GM21723 (cell line): ENCODE measurements around the gene TAC3.

ENCODE experiments used
- ATAC-seq: cut with Tn5 transposase; IDR thresholded peaks from one replicate; pipeline ENCODE4 v1.9.1; 2021; ENCODE audit warnings: mild to moderate bottlenecking, moderate library complexity; ENCODE audit not compliant: unreplicated experiment

The TAC3 gene

GRCh38 chr12:57006809-57007475 lies 9.4 kb downstream of the TAC3 start:
- no peak for ATAC-seq

DNA sequence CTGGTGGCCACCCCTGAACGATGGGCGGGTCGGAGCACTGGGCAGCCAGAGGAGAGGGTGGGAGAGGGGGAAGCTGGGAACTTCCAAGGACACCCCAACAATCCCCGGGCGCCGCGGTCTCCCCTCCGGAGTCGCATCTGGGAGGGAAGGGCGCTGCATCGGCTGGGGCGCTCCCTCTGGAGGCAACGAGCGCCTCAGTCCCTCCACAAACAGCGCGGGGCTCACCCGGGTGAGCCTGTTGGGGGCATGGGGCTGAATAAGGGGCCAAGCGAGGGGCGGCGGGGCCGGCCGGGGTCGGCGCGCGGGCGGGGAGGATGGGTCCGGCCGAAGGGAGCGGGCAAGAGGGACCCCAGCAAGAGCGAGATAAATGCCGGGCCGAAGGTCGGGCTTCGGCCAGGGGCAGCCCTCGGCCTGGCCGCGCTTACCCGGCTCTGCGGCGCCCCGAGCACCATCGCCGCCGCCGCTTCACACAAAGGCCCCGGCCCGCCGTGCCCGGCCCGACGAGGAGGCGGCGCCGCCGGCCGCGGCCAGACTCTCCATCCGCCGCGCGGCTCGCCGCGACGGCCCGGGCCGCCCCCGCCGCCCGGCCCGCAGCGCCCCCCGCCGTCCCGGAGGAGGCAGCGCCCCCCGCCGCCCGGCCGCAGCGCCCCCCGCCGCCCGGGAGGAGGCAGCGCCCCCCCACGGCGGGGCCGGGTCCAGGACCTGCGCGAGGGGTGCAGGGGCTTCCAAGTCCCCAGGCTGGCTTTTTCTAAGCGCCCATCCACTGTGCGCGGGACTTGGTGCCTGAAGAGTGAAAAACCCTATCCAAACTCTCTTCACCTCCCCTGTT lies 10.1 kb downstream of the TAC3 start, which contains the start of gene ZBTB39:
ZBTB39 (minus strand) TSS at position 567 of the 829 bp plus-strand sequence. CDS start 1,629 bp downstream, outside the sequence.
- peak; percentile 75 for ATAC-seq

DNA sequence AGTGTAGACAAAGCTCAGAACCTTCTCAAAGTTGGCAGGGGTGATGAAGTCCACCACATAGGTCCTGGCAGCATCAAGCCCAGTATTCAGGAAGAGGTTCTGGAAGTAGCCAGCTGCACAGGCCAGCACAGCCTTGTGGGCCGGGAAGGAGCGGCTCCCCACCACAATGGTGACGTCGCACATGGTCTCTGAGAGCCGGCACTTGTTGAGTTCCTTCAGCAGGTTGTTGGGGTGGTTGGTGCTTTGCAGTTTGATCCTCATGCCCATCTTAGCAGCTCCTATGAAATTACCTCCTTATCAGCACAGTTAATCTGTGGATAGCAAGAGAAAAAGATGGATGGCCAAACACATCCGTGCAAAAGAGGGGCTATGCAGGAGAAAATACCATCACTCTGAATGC lies 11.7 kb downstream of the TAC3 start:
- no peak for ATAC-seq

GRCh38 chr12:57003395-57003794 lies 12.9 kb downstream of the TAC3 start:
- ATAC-seq, result no peak

- ATAC-seq, result no peak
These were observed 14.9 kb downstream of the TAC3 start for GRCh38 chr12:57001448-57001906.

DNA sequence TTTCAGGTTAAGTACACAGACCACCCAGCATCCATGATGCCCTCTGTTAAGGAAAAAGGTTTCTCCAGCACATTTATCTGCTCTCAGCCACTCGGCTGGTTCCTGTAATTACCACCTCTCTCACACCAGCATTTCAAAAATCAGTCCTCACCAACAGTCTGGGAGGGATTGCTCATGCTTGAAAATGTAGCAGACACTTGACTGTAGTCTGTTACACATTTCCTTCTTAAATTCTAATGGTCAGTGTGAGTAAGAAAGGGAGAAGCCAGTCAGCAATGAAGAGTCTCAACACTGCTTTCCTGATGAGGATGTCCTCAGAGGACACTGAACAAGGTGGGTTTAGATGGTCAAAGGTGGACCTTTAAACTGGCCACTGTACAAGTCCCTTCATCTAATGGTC lies 15.9 kb downstream of the TAC3 start:
- ATAC-seq, result no peak

- no peak for ATAC-seq
These were observed 16.9 kb downstream of the TAC3 start for GRCh38 chr12:56999456-56999855.

DNA sequence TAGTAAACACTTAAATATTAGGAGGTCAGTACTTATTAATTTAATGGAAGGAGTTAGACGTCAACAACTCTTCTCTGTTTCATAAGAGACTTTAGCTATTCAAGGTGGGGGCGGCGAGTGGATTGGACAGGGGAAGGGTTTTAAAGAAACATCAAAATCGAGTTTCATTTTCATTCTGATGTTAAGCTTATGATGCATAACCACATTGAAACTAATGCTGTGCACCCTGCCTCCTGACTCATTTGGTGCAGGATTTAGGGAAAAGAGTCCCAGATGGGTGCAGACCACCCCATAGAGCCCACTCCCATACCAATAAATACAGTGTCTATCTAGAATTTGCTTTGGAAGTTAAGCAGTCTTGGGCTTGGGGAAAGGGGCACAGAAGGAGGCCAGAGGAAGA lies 17.3 kb downstream of the TAC3 start:
- ATAC-seq, result peak; percentile 85

GRCh38 chr12:56998316-56998715 lies 18.0 kb downstream of the TAC3 start:
- ATAC-seq, result no peak

DNA sequence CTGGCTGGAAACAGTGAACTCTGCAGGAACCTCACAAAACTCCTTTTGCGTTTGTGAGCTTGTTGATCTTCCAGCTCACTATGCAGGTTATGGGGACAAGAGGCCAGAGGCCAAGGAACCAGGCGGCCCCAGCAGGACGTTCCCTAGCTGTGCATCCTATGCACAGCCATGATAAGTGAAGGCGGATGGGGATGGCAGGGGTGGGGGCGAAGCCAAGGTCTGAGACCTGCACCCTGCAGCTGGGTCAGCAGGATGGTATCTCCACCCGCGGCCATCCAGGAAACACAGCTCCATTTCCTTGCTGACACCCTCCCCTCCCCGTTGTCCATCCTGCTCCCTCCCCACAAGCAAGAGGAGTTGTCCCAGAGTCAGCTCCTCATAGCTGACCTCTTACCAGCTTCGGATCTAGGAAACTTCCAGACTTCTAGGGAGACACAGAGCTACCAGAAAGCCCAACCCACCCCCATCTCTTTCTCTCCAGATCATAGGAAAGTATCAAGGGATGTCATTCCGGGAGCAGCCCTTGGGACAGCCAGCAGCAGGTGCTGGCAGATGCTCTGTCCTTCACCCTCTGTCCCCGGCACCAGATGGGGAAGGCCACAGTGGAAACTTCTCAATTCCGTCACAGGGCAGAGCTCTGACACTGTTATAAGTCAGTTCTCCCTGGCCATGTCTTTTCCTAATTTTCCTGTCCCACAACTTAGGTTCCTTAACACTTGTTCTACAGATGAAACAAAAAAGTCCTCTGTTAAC lies 19.4 kb downstream of the TAC3 start:
- ATAC-seq, result no peak

GRCh38 chr12:56995930-56996496 lies 20.3 kb downstream of the TAC3 start:
- ATAC-seq, result no peak

DNA sequence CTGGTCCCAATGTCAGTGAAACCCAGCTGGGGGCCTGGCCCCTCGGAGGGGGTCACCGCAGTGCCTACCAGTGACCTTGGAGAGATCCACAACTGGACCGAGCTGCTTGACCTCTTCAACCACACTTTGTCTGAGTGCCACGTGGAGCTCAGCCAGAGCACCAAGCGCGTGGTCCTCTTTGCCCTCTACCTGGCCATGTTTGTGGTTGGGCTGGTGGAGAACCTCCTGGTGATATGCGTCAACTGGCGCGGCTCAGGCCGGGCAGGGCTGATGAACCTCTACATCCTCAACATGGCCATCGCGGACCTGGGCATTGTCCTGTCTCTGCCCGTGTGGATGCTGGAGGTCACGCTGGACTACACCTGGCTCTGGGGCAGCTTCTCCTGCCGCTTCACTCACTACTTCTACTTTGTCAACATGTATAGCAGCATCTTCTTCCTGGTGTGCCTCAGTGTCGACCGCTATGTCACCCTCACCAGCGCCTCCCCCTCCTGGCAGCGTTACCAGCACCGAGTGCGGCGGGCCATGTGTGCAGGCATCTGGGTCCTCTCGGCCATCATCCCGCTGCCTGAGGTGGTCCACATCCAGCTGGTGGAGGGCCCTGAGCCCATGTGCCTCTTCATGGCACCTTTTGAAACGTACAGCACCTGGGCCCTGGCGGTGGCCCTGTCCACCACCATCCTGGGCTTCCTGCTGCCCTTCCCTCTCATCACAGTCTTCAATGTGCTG lies 21.0 kb downstream of the TAC3 start:
- no peak for ATAC-seq

DNA sequence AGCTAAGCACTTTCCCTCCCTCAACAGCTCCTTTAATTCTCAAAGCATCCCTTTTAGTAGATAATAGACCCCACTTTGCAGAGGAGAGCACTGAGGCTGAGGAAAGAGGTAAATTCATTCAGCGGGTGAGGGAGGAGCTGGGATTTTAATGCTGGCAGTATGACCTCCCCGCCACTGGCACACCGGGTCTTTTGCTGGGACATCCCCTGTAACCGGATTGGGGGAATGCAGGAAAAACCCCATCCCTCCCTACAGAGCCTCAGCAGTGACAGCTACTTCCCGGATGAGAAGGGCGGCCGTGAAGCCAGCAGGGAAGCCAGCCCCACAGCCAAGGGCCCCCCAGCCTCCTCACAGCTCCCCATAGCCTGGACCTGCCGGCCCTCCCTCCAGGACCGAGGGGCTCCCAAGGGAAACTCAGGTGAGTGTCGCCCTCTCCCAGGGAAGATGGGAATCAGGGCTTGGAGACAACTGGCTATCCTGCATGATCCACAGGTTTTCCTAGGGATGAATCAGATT lies 22.0 kb downstream of the TAC3 start:
- ATAC-seq, result no peak

- no peak for ATAC-seq
These were observed 23.0 kb downstream of the TAC3 start for GRCh38 chr12:56993346-56993745.

DNA sequence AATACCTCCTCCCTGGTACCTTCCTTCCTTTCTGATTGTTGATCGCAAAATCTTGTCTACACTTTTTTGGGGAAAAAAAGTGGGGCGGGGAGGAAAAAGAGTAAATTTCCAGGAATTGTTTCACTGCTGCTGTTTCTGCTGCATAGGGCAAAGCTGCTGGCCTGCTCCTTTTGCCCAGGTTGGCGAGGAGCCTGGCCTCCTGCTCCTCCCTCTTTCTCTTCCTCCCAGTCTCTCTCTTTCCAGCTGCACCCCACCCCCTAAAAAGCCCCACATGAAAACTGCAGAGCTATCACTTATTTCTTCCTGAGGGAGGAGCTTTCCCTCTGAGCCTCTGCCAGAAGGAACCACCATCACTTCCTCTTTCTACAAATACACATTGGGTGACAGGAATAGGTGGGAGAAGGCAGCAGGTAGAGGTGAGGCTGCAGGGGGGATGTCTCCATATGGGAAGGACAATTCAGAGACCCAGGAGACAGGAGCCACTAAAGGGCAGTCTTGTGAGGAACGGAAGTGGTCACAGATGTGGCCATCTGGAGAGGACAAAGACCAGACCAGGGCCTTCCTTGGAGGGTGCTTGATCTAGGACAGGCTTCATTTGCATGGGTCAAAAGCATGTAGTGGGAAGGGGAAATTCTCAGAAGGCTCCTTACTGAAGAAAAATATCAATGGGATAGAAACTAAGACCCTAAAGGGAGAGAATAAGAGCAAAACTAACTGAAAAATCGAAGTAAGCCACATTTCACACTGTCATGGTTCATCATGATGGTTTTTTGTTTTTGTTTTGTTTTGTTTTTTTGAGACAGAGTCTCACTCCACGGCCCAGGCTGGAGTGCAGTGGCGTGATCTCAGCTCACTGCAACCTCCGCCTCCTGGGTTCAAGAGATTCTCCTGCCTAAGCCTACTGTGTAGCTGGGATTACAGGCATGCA lies 24.7 kb downstream of the TAC3 start:
- no peak for ATAC-seq

- no peak for ATAC-seq
These were observed 25.5 kb downstream of the TAC3 start for GRCh38 chr12:56990648-56991318.

DNA sequence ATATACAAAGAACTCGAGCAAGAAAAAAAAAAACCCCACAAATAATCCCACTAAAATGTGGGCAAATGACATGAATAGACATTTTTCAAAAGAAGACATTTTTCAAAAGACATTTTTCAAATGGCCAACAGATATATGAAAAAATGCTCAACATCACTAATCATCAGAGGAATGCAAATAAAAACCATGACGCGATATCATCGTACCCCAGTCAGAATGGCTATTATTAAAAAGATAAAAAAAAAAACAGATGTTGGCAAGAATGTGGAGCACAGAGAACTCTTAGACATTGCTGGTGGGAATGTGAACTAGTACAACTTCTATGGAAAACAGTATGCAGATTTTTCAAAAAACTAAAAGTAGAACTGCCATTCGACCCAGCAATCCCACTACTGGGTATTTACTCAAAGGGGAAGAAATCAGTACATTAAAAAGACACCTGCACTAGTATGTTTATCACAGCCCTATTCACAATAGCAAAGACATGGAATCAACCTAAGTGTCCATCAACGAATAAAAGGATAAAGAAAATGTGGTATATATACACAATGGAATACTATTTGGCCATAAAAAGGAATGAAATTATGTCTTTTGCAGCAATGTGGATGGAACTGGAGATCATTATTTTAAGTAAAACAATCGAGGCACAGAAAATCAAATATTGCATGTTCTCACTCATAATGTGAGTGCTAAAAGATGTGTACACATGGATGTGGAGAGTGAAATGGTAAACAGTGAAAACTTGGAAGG lies 26.3 kb downstream of the TAC3 start:
- ATAC-seq, result no peak

GRCh38 chr12:56988207-56988739 lies 28.1 kb downstream of the TAC3 start:
- ATAC-seq, result no peak
